ENCODE data around the gene IMPA2.
"Not testable (repeated sequence)": the region's sequence is repeated elsewhere in the genome, so short reads cannot be mapped to it uniquely, and the experiment has no call there.

The IMPA2 gene

GRCh38 chr18:11956371-11957308, 24.7 kb upstream of the IMPA2 start:
- TF ChIP-seq HDGF (IDR thresholded peaks at IDR 0.05; ENCODE audit: borderline replicate concordance) (no peak), FOXK2 (IDR thresholded peaks at IDR 0.05) (no peak), ARNT (IDR thresholded peaks at IDR 0.05) (no peak), SUZ12 (IDR thresholded peaks at IDR 0.05) (no peak), L3MBTL2 (conservative IDR thresholded peaks at IDR 0.05) (no peak), SP1 (IDR thresholded peaks at IDR 0.05) (no peak), BHLHE40 (IDR thresholded peaks at IDR 0.05; ENCODE audit: borderline replicate concordance) (no peak), FOXA1 (IDR thresholded peaks at IDR 0.05) (no peak), FOXM1 (IDR thresholded peaks at IDR 0.05; ENCODE audit: borderline replicate concordance) (no peak), ELF4 (IDR thresholded peaks at IDR 0.05) (no peak), CTBP1 (IDR thresholded peaks at IDR 0.05; ENCODE audit: borderline replicate concordance) (no peak), NFRKB (IDR thresholded peaks at IDR 0.05) (no peak), LEF1 (IDR thresholded peaks at IDR 0.05; ENCODE audit: borderline replicate concordance) (no peak), TARDBP (IDR thresholded peaks at IDR 0.05) (no peak), ZNF384 (IDR thresholded peaks at IDR 0.05) (no peak)
- TF ChIP-seq, protein P1, sequence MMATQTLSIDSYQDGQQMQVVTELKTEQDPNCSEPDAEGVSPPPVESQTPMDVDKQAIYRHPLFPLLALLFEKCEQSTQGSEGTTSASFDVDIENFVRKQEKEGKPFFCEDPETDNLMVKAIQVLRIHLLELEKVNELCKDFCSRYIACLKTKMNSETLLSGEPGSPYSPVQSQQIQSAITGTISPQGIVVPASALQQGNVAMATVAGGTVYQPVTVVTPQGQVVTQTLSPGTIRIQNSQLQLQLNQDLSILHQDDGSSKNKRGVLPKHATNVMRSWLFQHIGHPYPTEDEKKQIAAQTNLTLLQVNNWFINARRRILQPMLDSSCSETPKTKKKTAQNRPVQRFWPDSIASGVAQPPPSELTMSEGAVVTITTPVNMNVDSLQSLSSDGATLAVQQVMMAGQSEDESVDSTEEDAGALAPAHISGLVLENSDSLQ (IDR thresholded peaks at IDR 0.05), result no peak
- CTCF ChIA-PET, result no interaction called here
- no peak for DNase-seq (ENCODE audit: extremely low spot score)
- POLR2A ChIA-PET, result no interaction called here

DNA sequence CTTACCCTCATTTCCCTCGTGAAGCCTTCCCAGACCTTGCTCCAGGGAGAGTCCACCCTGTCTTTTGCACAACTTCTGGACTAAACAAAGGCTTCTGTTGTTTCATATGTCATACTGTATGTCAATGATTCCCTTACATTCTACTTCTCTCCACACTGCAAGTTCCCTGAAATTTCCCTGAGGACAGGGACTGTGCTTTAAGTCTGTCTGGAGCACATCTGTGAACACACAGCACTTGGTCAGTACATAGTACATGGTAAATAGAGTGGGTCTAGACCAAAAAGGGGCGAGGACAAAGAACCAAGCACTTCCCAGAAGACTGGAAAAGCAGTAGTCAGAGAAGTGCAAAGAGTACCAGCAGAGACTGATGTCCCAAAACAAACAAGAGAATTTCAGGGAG, 23.7 kb upstream of the IMPA2 start:
- no peak for TF ChIP-seq FOXK2 (IDR thresholded peaks at IDR 0.05)
- TF ChIP-seq ARNT (IDR thresholded peaks at IDR 0.05), result no peak
- POLR2A ChIA-PET, result no interaction called here
- CTCF ChIA-PET, result no interaction called here

GRCh38 chr18:11959651-11960050, 21.7 kb upstream of the IMPA2 start:
- CTCF ChIA-PET; POLR2A ChIA-PET; DNase-seq (ENCODE audit: extremely low spot score): not testable (repeated sequence)

More for the DNA sequence above, 23.7 kb upstream of the IMPA2 start:
- no peak for DNase-seq (ENCODE audit: extremely low spot score)

- DNase-seq (ENCODE audit: extremely low spot score), result no peak
- TF ChIP-seq TARDBP (IDR thresholded peaks at IDR 0.05) (no peak), CTBP1 (IDR thresholded peaks at IDR 0.05; ENCODE audit: borderline replicate concordance) (no peak), L3MBTL2 (conservative IDR thresholded peaks at IDR 0.05) (no peak), HDGF (IDR thresholded peaks at IDR 0.05; ENCODE audit: borderline replicate concordance) (no peak), ARNT (IDR thresholded peaks at IDR 0.05) (no peak), SP1 (IDR thresholded peaks at IDR 0.05) (no peak), FOXA1 (IDR thresholded peaks at IDR 0.05) (no peak), ZNF384 (IDR thresholded peaks at IDR 0.05) (no peak), BHLHE40 (IDR thresholded peaks at IDR 0.05; ENCODE audit: borderline replicate concordance) (no peak), FOXK2 (IDR thresholded peaks at IDR 0.05) (no peak), NFRKB (IDR thresholded peaks at IDR 0.05) (no peak), SUZ12 (IDR thresholded peaks at IDR 0.05) (no peak), FOXM1 (IDR thresholded peaks at IDR 0.05; ENCODE audit: borderline replicate concordance) (no peak), LEF1 (IDR thresholded peaks at IDR 0.05; ENCODE audit: borderline replicate concordance) (no peak), ELF4 (IDR thresholded peaks at IDR 0.05) (no peak)
- TF ChIP-seq, protein P1 (IDR thresholded peaks at IDR 0.05), result no peak
- ChIA-PET CTCF (no interaction called here), POLR2A (interaction anchor here (2.0 kb wide), 1 partner anchor 20 kb away, joined by 6 read pairs; no protein-coding TSS in a partner anchor)
Observed at GRCh38 chr18:11960743-11961380, 20.4 kb upstream of the IMPA2 start.

GRCh38 chr18:11962597-11962996, 18.7 kb upstream of the IMPA2 start:
- POLR2A ChIA-PET, result interaction anchor here (2.0 kb wide), 1 partner anchor 18 kb away, joined by 6 read pairs; no protein-coding TSS in a partner anchor

More at GRCh38 chr18:11962597-11962996, 18.7 kb upstream of the IMPA2 start:
- no peak for DNase-seq (ENCODE audit: extremely low spot score)
- TF ChIP-seq FOXM1 (IDR thresholded peaks at IDR 0.05; ENCODE audit: borderline replicate concordance), result no peak
- no peak for TF ChIP-seq LEF1 (IDR thresholded peaks at IDR 0.05; ENCODE audit: borderline replicate concordance)
- TF ChIP-seq SP1 (IDR thresholded peaks at IDR 0.05), result no peak
- TF ChIP-seq ARNT (IDR thresholded peaks at IDR 0.05), result no peak
- TF ChIP-seq BHLHE40 (IDR thresholded peaks at IDR 0.05; ENCODE audit: borderline replicate concordance), result no peak
- no peak for TF ChIP-seq NFRKB (IDR thresholded peaks at IDR 0.05)
- TF ChIP-seq, protein P1 (IDR thresholded peaks at IDR 0.05), result no peak
- no peak for TF ChIP-seq FOXK2 (IDR thresholded peaks at IDR 0.05)
- TF ChIP-seq SUZ12 (IDR thresholded peaks at IDR 0.05), result no peak
- TF ChIP-seq HDGF (IDR thresholded peaks at IDR 0.05; ENCODE audit: borderline replicate concordance), result no peak
- no peak for TF ChIP-seq CTBP1 (IDR thresholded peaks at IDR 0.05; ENCODE audit: borderline replicate concordance)
- TF ChIP-seq FOXA1 (IDR thresholded peaks at IDR 0.05), result no peak
- no peak for TF ChIP-seq TARDBP (IDR thresholded peaks at IDR 0.05)
- CTCF ChIA-PET, result no interaction called here

Measured in HEK293T (cell line).